Sigmoid colon (tissue), 7 donors: Measurements from ENCODE around the gene CPNE1. TPM values are rescaled to one million over a fixed set of nuclear protein-coding genes. Genes with fewer than 3 reads are reported as not detected.
A peak's percentile ranks its signal among the peaks of the same experiment; 100 is the strongest.

Experiments
- DNase-seq: peaks from one replicate; pipeline ENCODE4 v3.0.0-alpha.2; 2019
- H3K27ac ChIP-seq, 4 donors: fragments of 200-600 bp; sonication (generic); one replicate each; pipeline ENCODE4 v1.5.1; 2016 to 2019; ENCODE audit warnings: mild to moderate bottlenecking in 1 of 4
- H3K27me3 ChIP-seq, 3 donors: fragments of 200-600 bp; sonication (generic); one replicate each; pipeline ENCODE4 v1.5.1; 2019; ENCODE audit warnings: mild to moderate bottlenecking in 1 of 3
- H3K36me3 ChIP-seq, 4 donors: fragments of 200-600 bp; sonication (generic); one replicate each; pipeline ENCODE4 v1.5.1; 2016 to 2019
- H3K4me1 ChIP-seq, 4 donors: fragments of 200-600 bp; sonication (generic); one replicate each; pipeline ENCODE4 v1.5.1; 2017 to 2019
- H3K4me3 ChIP-seq, 4 donors: fragments of 200-600 bp; sonication (generic); one replicate each; pipeline ENCODE4 v1.5.1; 2017 to 2019; ENCODE audit warnings: mild to moderate bottlenecking in 2 of 4, moderate library complexity in 1 of 4
- H3K9me3 ChIP-seq, 4 donors: fragments of 200-600 bp in 3 of 4; sonication (generic) in 3 of 4; one replicate each; pipeline versions ENCODE4 v1.5.1 to v1.6.1; 2013 to 2019
- EP300 ChIP-seq, 4 donors: sonication (generic); formaldehyde crosslinking; IDR thresholded peaks; one replicate each; pipeline ENCODE4 v1.6.1; 2017; ENCODE audit warnings: antibody characterized with exemption in 4 of 4
- POLR2A ChIP-seq, 2 donors: fragments of 450-650 bp; IDR thresholded peaks; one replicate each; pipeline ENCODE4 v1.6.1; 2016; ENCODE audit warnings: antibody characterized with exemption in 2 of 2, mild to moderate bottlenecking in 2 of 2, moderate library complexity in 2 of 2
- POLR2AphosphoS5 ChIP-seq, 4 donors: sonication (generic); formaldehyde crosslinking; IDR thresholded peaks; one replicate each; pipeline ENCODE4 v1.6.1; 2017; ENCODE audit warnings: antibody characterized with exemption in 4 of 4
- WGBS, 2 donors: extraction: QIAGEN DNeasy Blood & Tissue Kit; methylation state at CpG; one replicate each; pipeline ENCODE4 v1.1.7; 2013; 5-methylcytosine and 5-hydroxymethylcytosine counted together
- intact Hi-C: fragments of 100-400 bp; cut with DNase I; formaldehyde crosslinking; loops from one replicate; pipeline ENCODE4 v1.15.1; 2023
- polyA plus RNA-seq, 3 donors: library from polyadenylated mRNA; stranded (reverse); fragments of 200-250 nt; gene quantifications; one replicate each; pipeline ENCODE4 v1.2.3, GENCODE V29; 2013
- total RNA-seq, 4 donors: library from RNA; depleted of rRNA; stranded (reverse); fragments of >200 nt; gene quantifications; one replicate each; pipeline ENCODE4 v1.1.0, GENCODE V29; 2016
- TF ChIP-seq, protein P1 (sequence below), 4 experiments: fragments of 450-650 bp in 3 of 4; fragments of 200-600 bp in 1 of 4; IDR thresholded peaks; one replicate each; pipeline ENCODE4 v1.5.1; 2016 to 2019; ENCODE audit warnings: antibody characterized with exemption in 4 of 4, mild to moderate bottlenecking in 3 of 4, moderate library complexity in 2 of 4
- donor health status: healthy with polysubstance abuse.
- donor health status: Bipolar disorder and iron deficiency.
- donor health status: healthy.

Gene CPNE1
- total and polyA plus RNA-seq, 7 donors: 56.5 to 156 (median 76.8) TPM

DNA sequence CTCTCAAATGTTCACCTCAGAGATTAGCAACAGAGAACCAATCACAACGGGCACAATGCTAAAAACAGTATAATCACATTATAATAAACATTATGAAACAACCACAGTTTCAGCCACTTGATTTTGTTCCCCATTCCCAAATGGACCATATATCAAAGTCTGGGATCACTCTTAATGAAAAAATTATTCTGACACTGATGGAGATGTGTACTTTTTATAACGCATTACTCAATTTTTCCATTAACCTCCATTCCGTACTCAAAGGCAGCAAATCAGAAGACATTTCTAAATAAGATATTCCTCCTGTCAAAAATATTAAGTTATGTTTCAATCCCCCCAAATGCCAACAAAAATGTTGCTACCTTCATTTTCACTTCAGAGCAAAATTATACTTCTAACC lies 2.8 kb downstream of the CPNE1 start:
- DNase-seq: no peak
- Histone ChIP-seq H3K27me3 (no peaks in the 10 kb centered on the region), H3K4me3 (peak overlapping the region in 2 of 4 donors; percentile 67 to 72), H3K9me3 (no peaks in the 10 kb centered on the region), H3K27ac (peak overlapping the region in 2 of 4 donors; percentile 4 to 94), H3K4me1 (peaks cover 0 to 64% (median 58%) of the 10 kb centered on the region in 4 donors), H3K36me3 (no peaks in the 10 kb centered on the region)
- intact Hi-C loops: loop anchor here (10.0 kb wide), 1 partner anchor 117 kb away; the partner anchor contains the start of gene ERGIC3
- TF ChIP-seq POLR2A (IDR thresholded peaks at IDR 0.05): no peak
- TF ChIP-seq EP300 (IDR thresholded peaks at IDR 0.05): no peak
- no peak for TF ChIP-seq POLR2AphosphoS5 (IDR thresholded peaks at IDR 0.05)
- TF ChIP-seq, protein P1, sequence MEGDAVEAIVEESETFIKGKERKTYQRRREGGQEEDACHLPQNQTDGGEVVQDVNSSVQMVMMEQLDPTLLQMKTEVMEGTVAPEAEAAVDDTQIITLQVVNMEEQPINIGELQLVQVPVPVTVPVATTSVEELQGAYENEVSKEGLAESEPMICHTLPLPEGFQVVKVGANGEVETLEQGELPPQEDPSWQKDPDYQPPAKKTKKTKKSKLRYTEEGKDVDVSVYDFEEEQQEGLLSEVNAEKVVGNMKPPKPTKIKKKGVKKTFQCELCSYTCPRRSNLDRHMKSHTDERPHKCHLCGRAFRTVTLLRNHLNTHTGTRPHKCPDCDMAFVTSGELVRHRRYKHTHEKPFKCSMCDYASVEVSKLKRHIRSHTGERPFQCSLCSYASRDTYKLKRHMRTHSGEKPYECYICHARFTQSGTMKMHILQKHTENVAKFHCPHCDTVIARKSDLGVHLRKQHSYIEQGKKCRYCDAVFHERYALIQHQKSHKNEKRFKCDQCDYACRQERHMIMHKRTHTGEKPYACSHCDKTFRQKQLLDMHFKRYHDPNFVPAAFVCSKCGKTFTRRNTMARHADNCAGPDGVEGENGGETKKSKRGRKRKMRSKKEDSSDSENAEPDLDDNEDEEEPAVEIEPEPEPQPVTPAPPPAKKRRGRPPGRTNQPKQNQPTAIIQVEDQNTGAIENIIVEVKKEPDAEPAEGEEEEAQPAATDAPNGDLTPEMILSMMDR (IDR thresholded peaks at IDR 0.05): no peak
- 35 to 51% methylated on average over 3 of the region's 3 CpGs for WGBS, 2 donors

DNA sequence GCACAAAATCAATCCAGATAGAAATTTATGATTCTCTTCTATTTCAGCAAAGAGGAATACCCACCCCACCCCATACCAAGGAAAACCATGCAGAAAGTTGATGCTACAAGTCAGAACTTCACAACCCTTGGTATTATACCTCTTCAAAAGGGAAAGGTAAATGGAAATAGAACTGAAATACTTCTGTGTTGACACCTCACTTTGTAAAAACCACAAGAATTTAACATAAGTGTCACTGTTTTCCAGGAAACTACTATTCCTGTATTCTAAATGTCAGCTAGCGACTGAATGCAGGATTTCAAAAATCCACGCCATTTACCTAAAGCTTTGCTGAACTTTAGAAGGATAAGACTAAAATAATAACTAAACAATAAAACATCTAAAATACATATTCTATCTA lies 3.6 kb downstream of the CPNE1 start:
- no peak overlapping the region for H3K27ac ChIP-seq
- no peak for DNase-seq
- TF ChIP-seq POLR2AphosphoS5 (IDR thresholded peaks at IDR 0.05): no peak
- TF ChIP-seq POLR2A (IDR thresholded peaks at IDR 0.05): no peak
- TF ChIP-seq, protein P1 (IDR thresholded peaks at IDR 0.05): no peak
- no peak for TF ChIP-seq EP300 (IDR thresholded peaks at IDR 0.05)
- no peaks in the 10 kb centered on the region for H3K27me3 ChIP-seq
- 53 to 70% methylated on average over 2 of the region's 2 CpGs for WGBS, 2 donors
- no peak overlapping the region for H3K4me3 ChIP-seq
- intact Hi-C loops: loop anchor here (10.0 kb wide), 1 partner anchor 116 kb away; the partner anchor contains the start of gene ERGIC3
- H3K36me3 ChIP-seq: no peaks in the 10 kb centered on the region
- peaks cover 0 to 73% (median 64%) of the 10 kb centered on the region in 4 donors for H3K4me1 ChIP-seq
- no peaks in the 10 kb centered on the region for H3K9me3 ChIP-seq

DNA sequence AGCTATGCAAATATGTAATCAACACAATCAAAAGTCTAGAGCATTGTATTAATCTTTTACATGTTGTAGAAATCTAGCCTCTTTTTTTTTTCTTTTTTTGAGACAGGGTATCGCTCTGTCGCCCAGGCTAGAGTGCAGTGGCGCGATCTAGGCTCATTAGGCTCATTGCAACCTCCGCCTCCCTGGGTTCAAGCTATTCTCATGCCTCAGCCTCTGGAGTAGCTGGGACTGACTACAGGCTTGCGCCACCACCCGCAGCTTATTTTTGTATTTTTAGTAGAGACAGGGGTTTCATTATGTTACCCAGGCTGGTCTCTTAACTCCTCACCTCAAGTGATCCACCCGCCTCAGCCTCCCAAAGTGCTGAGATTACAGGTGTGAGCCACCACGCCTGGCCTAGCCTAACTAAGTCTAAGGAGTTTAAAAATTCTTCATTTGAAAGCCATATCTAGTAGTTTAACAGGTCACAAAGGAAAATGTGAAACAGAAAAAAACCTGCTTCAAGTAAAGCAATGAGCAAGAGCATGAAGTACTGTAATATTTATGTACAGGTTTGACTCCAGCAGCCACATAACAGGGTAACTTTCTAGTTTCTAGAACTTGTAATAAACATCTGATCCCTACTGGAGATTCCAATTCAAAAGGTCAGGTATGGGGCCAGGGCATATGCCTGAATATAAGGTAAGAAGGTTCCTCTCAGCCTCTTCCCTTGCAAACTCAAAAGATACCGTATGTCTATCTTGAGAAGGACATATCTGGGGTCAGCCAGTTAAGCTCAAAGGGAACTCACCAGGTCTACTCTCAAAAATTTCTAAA lies 4.4 kb downstream of the CPNE1 start:
- H3K27ac ChIP-seq: no peak overlapping the region
- H3K36me3 ChIP-seq: peaks cover 0 to 2% (median 0%) of the 10 kb centered on the region in 4 donors
- H3K9me3 ChIP-seq: no peaks in the 10 kb centered on the region
- no peak for DNase-seq
- intact Hi-C loops: loop anchor here (10.0 kb wide), 1 partner anchor 116 kb away; the partner anchor contains the start of gene ERGIC3
- peaks cover 0 to 80% (median 66%) of the 10 kb centered on the region in 4 donors for H3K4me1 ChIP-seq
- H3K27me3 ChIP-seq: no peaks in the 10 kb centered on the region
- TF ChIP-seq POLR2A (IDR thresholded peaks at IDR 0.05): no peak
- no peak for TF ChIP-seq EP300 (IDR thresholded peaks at IDR 0.05)
- TF ChIP-seq, protein P1 (IDR thresholded peaks at IDR 0.05): no peak
- no peak for TF ChIP-seq POLR2AphosphoS5 (IDR thresholded peaks at IDR 0.05)
- no peak overlapping the region for H3K4me3 ChIP-seq
- WGBS, 2 donors: 93% methylated on average over 10 of the region's 10 CpGs

DNA sequence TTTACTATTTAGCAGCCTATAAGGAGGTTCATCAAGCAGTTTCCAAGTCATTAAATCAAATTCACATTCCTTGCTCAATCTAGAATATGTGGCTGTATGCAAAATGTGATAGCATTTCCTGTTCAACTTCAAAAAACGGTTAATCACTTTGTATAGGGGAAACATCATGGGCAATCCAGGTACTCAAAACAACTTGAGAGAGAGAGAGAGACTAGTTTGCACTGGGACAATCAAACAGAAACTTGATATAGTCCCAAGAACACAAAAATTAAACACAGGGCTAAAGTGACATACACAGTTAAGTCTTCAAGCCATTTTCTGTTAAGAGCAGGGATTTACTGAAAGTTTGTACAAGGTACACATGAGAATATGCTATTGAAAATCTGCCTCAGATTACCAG lies 7.4 kb downstream of the CPNE1 start:
- no peak overlapping the region for H3K4me3 ChIP-seq
- peaks cover 13 to 32% (median 16%) of the 10 kb centered on the region in 4 donors for H3K36me3 ChIP-seq
- no peak overlapping the region for H3K27ac ChIP-seq
- intact Hi-C loops: no loop called here
- no peak for DNase-seq
- TF ChIP-seq POLR2A (IDR thresholded peaks at IDR 0.05) (no peak), POLR2AphosphoS5 (IDR thresholded peaks at IDR 0.05) (no peak), EP300 (IDR thresholded peaks at IDR 0.05) (no peak)
- TF ChIP-seq, protein P1 (IDR thresholded peaks at IDR 0.05): no peak
- H3K27me3 ChIP-seq: no peaks in the 10 kb centered on the region
- H3K9me3 ChIP-seq: no peaks in the 10 kb centered on the region
- peaks cover 0 to 85% (median 68%) of the 10 kb centered on the region in 4 donors for H3K4me1 ChIP-seq
- 11 to 18% methylated on average over 1 of the region's 1 CpG for WGBS, 2 donors
